Mammary epithelial cell (primary cell): ENCODE results near the gene EFCAB9.

ENCODE experiments used
- CTCF ChIP-seq, 2 donors: IDR thresholded peaks in 1 of 2; conservative IDR thresholded peaks in 1 of 2; 2 replicates each; pipeline ENCODE4 v1.5.1; 2011 to 2012; ENCODE audit warnings: inconsistent platforms in 2 of 2, low read length in 2 of 2, mild to moderate bottlenecking in 2 of 2, control low read depth in 1 of 2, low read depth in 1 of 2; ENCODE audit not compliant: insufficient read depth in 1 of 2; ENCODE audit errors: extremely low read depth in 1 of 2
- EZH2 ChIP-seq: IDR thresholded peaks from 2 replicates; pipeline ENCODE4 v1.6.1; 2012; ENCODE audit warnings: low read length, inconsistent platforms, borderline replicate concordance

GRCh38 chr5:172178991-172179989, 14.7 kb upstream of the EFCAB9 start:
- TF ChIP-seq CTCF (conservative IDR thresholded peaks at IDR 0.05 in 1 of 2, IDR thresholded peaks at IDR 0.05 in 1 of 2; ENCODE audit: extremely low read depth in 1 of 2, insufficient read depth in 1 of 2, low read depth in 1 of 2, low read length in 2 of 2) = no peak
- no peak for TF ChIP-seq EZH2
